IMR-90 (cell line): ENCODE data around the gene DIAPH1. TPM values are rescaled to one million over a fixed set of nuclear protein-coding genes. Genes with fewer than 3 reads are reported as not detected.

ENCODE experiments used
- ATAC-seq: fragments of 200-7000 bp; cut with Tn5 transposase; 2 replicates; pipeline ENCODE4 v1.9.1; 2020; ENCODE audit warnings: low read depth, mild to moderate bottlenecking, moderate library complexity
- BruUV-seq: library from RNA; stranded (reverse); fragments of 400-500 nt; replicated peaks from 2 replicates; lab custom pipeline; 2021; lab: Mats Ljungman, UMichigan
- CTCF ChIA-PET: fragments of 300-600 bp; formaldehyde crosslinking; extraction: SDS; loops from one replicate; lab custom pipeline; 2021; ENCODE audit warnings: antibody characterized with exemption; lab: Yijun Ruan, JAX
- POLR2A ChIA-PET: fragments of 300-600 bp; sonication (Branson Sonifier 250); formaldehyde crosslinking; loops from one replicate; lab custom pipeline; 2022; ENCODE audit warnings: antibody characterized with exemption; ENCODE audit not compliant: unreplicated experiment; lab: Charles Lee
- DNase-seq: peaks from one replicate; pipeline ENCODE4 v3.0.0; 2013
- H2AFZ ChIP-seq: replicated peaks from 2 replicates; pipeline ENCODE3; 2013; ENCODE audit warnings: low read length, mild to moderate bottlenecking; ENCODE audit not compliant: poor library complexity
- H2AK5ac ChIP-seq: 2 replicates; pipeline ENCODE4 v1.6.1; 2013; ENCODE audit warnings: low read depth, low read length, inconsistent platforms
- H2AK9ac ChIP-seq: replicated peaks from 2 replicates; pipeline ENCODE3; 2013; ENCODE audit warnings: mild to moderate bottlenecking, low read depth, low read length, moderate library complexity; ENCODE audit not compliant: poor library complexity
- H2BK120ac ChIP-seq: 2 replicates; pipeline ENCODE4 v1.6.1; 2013; ENCODE audit warnings: low read depth, low read length, inconsistent platforms
- H2BK15ac ChIP-seq: 3 replicates; pipeline ENCODE4 v1.6.1; 2013; ENCODE audit warnings: low read depth, low read length, inconsistent platforms
- H2BK20ac ChIP-seq: 2 replicates; pipeline ENCODE4 v1.6.1; 2013; ENCODE audit warnings: low read depth, mild to moderate bottlenecking, inconsistent platforms, low read length, moderate library complexity
- H2BK5ac ChIP-seq: 2 replicates; pipeline ENCODE4 v1.6.1; 2013; ENCODE audit warnings: mild to moderate bottlenecking, low read depth, low read length, inconsistent platforms; ENCODE audit not compliant: poor library complexity, severe bottlenecking
- H3K14ac ChIP-seq: replicated peaks from 2 replicates; pipeline ENCODE4 v1.6.1; 2013; ENCODE audit warnings: low read depth, low read length, inconsistent platforms
- H3K18ac ChIP-seq: 2 replicates; pipeline ENCODE4 v1.6.1; 2013; ENCODE audit warnings: low read depth, low read length, control low read depth
- H3K23ac ChIP-seq: 2 replicates; pipeline ENCODE4 v1.6.1; 2013; ENCODE audit warnings: low read depth, low read length, inconsistent platforms
- H3K27ac ChIP-seq: 2 replicates; pipeline ENCODE4 v1.5.1; 2013; ENCODE audit warnings: mild to moderate bottlenecking, control low read depth, low read length; ENCODE audit not compliant: insufficient read depth
- H3K27me3 ChIP-seq: 2 replicates; pipeline ENCODE4 v1.6.1; 2013; ENCODE audit warnings: low read length; ENCODE audit not compliant: control insufficient read depth, insufficient read depth
- H3K36me3 ChIP-seq: 2 replicates; pipeline ENCODE4 v1.6.1; 2013; ENCODE audit warnings: low read length, mixed read lengths; ENCODE audit not compliant: control insufficient read depth, insufficient read depth
- H3K4ac ChIP-seq: 2 replicates; pipeline ENCODE4 v1.6.1; 2013; ENCODE audit warnings: low read depth, low read length, inconsistent platforms
- H3K4me1 ChIP-seq: 2 replicates; pipeline ENCODE4 v1.6.1; 2013; ENCODE audit warnings: low read length, mixed read lengths; ENCODE audit not compliant: control insufficient read depth, insufficient read depth
- H3K4me2 ChIP-seq: 2 replicates; pipeline ENCODE4 v1.6.1; 2013; ENCODE audit warnings: low read depth, mild to moderate bottlenecking, control low read depth, low read length, moderate library complexity
- H3K4me3 ChIP-seq: 2 replicates; pipeline ENCODE4 v1.5.1; 2013; ENCODE audit warnings: low read depth, mild to moderate bottlenecking, control low read depth, low read length, moderate library complexity; ENCODE audit not compliant: insufficient read depth
- H3K56ac ChIP-seq: 2 replicates; pipeline ENCODE4 v1.6.1; 2013; ENCODE audit warnings: low read length, inconsistent platforms; ENCODE audit not compliant: insufficient read depth; ENCODE audit errors: extremely low read depth
- H3K79me1 ChIP-seq, 2 experiments: 2 replicates each; pipeline ENCODE4 v1.6.1; 2013; ENCODE audit warnings: low read length in 2 of 2, inconsistent platforms in 1 of 2, low read depth in 1 of 2
- H3K9ac ChIP-seq: 2 replicates; pipeline ENCODE4 v1.6.1; 2013; ENCODE audit warnings: low read depth, low read length, control low read depth
- H3K9me1 ChIP-seq: 2 replicates; pipeline ENCODE4 v1.6.1; 2013; ENCODE audit warnings: low read length, inconsistent platforms; ENCODE audit not compliant: insufficient read depth
- H3K9me3 ChIP-seq: 2 replicates; pipeline ENCODE4 v1.6.1; 2013; ENCODE audit warnings: low read length; ENCODE audit not compliant: control insufficient read depth, insufficient read depth
- H4K20me1 ChIP-seq: 2 replicates; pipeline ENCODE4 v1.6.1; 2013; ENCODE audit warnings: low read length, inconsistent platforms; ENCODE audit not compliant: insufficient read depth
- H4K5ac ChIP-seq: 2 replicates; pipeline ENCODE4 v1.6.1; 2013; ENCODE audit warnings: mild to moderate bottlenecking, low read depth, low read length, control low read depth
- H4K8ac ChIP-seq, 2 experiments: 2 replicates each; pipeline ENCODE4 v1.6.1; 2013; ENCODE audit warnings: low read depth in 2 of 2, low read length in 2 of 2, control low read depth in 1 of 2, inconsistent platforms in 1 of 2
- H4K91ac ChIP-seq: 2 replicates; pipeline ENCODE4 v1.6.1; 2013; ENCODE audit warnings: low read depth, low read length, inconsistent platforms; ENCODE audit not compliant: insufficient read depth
- BHLHE40 ChIP-seq: fragments of 150-350 bp; IDR thresholded peaks from 2 replicates; pipeline ENCODE4 v1.6.1; 2016; ENCODE audit warnings: mild to moderate bottlenecking, low read depth, low read length
- CEBPB ChIP-seq: IDR thresholded peaks from 2 replicates; pipeline ENCODE4 v1.6.1; 2012; ENCODE audit warnings: low read depth, low read length, improper control_type of control experiment
- CHD1 ChIP-seq: IDR thresholded peaks from 2 replicates; pipeline ENCODE4 v1.6.1; 2012; ENCODE audit warnings: low read depth, low read length, improper control_type of control experiment
- CTCF ChIP-seq: conservative IDR thresholded peaks from 2 replicates; pipeline ENCODE4 v1.5.1; 2012; ENCODE audit warnings: mild to moderate bottlenecking, low read depth, low read length, improper control_type of control experiment
- ELK1 ChIP-seq: fragments of 150-350 bp; IDR thresholded peaks from 2 replicates; pipeline ENCODE4 v1.6.1; 2016; ENCODE audit warnings: low read depth, mild to moderate bottlenecking, low read length, moderate library complexity, borderline replicate concordance
- FOS ChIP-seq: fragments of 150-350 bp; IDR thresholded peaks from 2 replicates; pipeline ENCODE4 v1.6.1; 2016; ENCODE audit warnings: low read depth, low read length
- MAZ ChIP-seq: IDR thresholded peaks from 2 replicates; pipeline ENCODE4 v1.6.1; 2012; ENCODE audit warnings: low read depth, mild to moderate bottlenecking, low read length, improper control_type of control experiment, moderate library complexity, borderline replicate concordance
- MXI1 ChIP-seq: IDR thresholded peaks from 2 replicates; pipeline ENCODE4 v1.6.1; 2012; ENCODE audit warnings: low read depth, mild to moderate bottlenecking, low read length, moderate library complexity, borderline replicate concordance
- NFE2L2 ChIP-seq: fragments of 150-350 bp; IDR thresholded peaks from 2 replicates; pipeline ENCODE4 v1.6.1; 2016; ENCODE audit warnings: low read depth, mild to moderate bottlenecking, low read length
- POLR2A ChIP-seq: IDR thresholded peaks from 2 replicates; pipeline ENCODE4 v1.6.1; 2012; ENCODE audit warnings: mild to moderate bottlenecking, low read depth, low read length
- RAD21 ChIP-seq: IDR thresholded peaks from 2 replicates; pipeline ENCODE4 v1.6.1; 2012; ENCODE audit warnings: low read length, improper control_type of control experiment
- RCOR1 ChIP-seq: IDR thresholded peaks from 2 replicates; pipeline ENCODE4 v1.6.1; 2012; ENCODE audit warnings: mild to moderate bottlenecking, low read length, improper control_type of control experiment; ENCODE audit not compliant: insufficient replicate concordance
- RFX5 ChIP-seq: IDR thresholded peaks from 2 replicates; pipeline ENCODE4 v1.8.0; 2012; ENCODE audit warnings: low read depth, mild to moderate bottlenecking, low read length, moderate library complexity
- SMC3 ChIP-seq: fragments of 150-350 bp; IDR thresholded peaks from 2 replicates; pipeline ENCODE4 v1.6.1; 2016; ENCODE audit warnings: low read depth, mild to moderate bottlenecking, antibody characterized with exemption, low read length, moderate library complexity
- USF2 ChIP-seq: fragments of 150-350 bp; IDR thresholded peaks from 2 replicates; pipeline ENCODE4 v1.6.1; 2017; ENCODE audit warnings: mild to moderate bottlenecking, antibody characterized with exemption, low read length, low read depth
- dilution Hi-C: fragments of 300-500 bp; cut with HindIII; formaldehyde crosslinking; loops from one replicate; pipeline ENCODE4 v1.14.3; 2018; ENCODE audit warnings: low sequenced_read_pairs; ENCODE audit not compliant: unreplicated experiment
- in situ Hi-C: fragments of 300-500 bp; cut with MboI; formaldehyde crosslinking; loops from 3 replicates; pipeline ENCODE4 v1.14.3; 2019; ENCODE audit warnings: low sequenced_read_pairs, inconsistent platforms, mixed read lengths
- intact Hi-C: fragments of 100-400 bp; cut with micrococcal nuclease; formaldehyde crosslinking; loops from 2 replicates; pipeline ENCODE4 v1.10.0; 2022
- polyA plus RNA-seq, 3 experiments: library from polyadenylated mRNA; depleted of rRNA; stranded (reverse); fragments of >200 nt; gene quantifications; 2 replicates each; pipeline ENCODE4 v1.2.3, GENCODE V29; 2012; ENCODE audit warnings: low replicate concordance in 1 of 3
- total RNA-seq: library from RNA; depleted of rRNA; stranded (reverse); fragments of >200 nt; gene quantifications from 2 replicates; pipeline ENCODE4 v1.2.3, GENCODE V29; 2012

Gene DIAPH1
- total and polyA plus RNA-seq, 2 of the 4 experiments (the other 2 are of a cell fraction): 12.0 to 37.4 TPM

- Histone ChIP-seq H2AFZ (no peak overlapping the region), H3K36me3 (no peaks in the 10 kb centered on the region), H4K5ac (peak overlapping the region; percentile 100), H4K8ac (peak overlapping the region; percentile 59 to 84), H3K14ac (peak overlapping the region; percentile 62), H2BK5ac (peak overlapping the region; percentile 94), H2BK15ac (peak overlapping the region; percentile 80; the same call in 2 of the 3 replicates), H3K4ac (peak overlapping the region; percentile 89), H3K4me2 (no peak overlapping the region; the same call in 1 of the 2 replicates), H3K4me3 (no peak overlapping the region), H3K23ac (peak overlapping the region; percentile 39; the same call in 1 of the 2 replicates), H3K4me1 (peaks cover 7% of the 10 kb centered on the region), H3K79me1 (peaks cover 5 to 15% of the 10 kb centered on the region in 2 experiments), H3K27me3 (no peaks in the 10 kb centered on the region), H3K18ac (peak overlapping the region; percentile 94), H2BK120ac (peak overlapping the region; percentile 74), H3K56ac (peak overlapping the region; percentile 58; the same call in 1 of the 2 replicates), H3K9me3 (no peaks in the 10 kb centered on the region), H2AK9ac (no peak overlapping the region), H3K27ac (peak overlapping the region; percentile 95; the same call in 1 of the 2 replicates), H3K9me1 (no peaks in the 10 kb centered on the region), H4K20me1 (no peaks in the 10 kb centered on the region), H4K91ac (peak overlapping the region; percentile 92), H3K9ac (peak overlapping the region; percentile 76), H2BK20ac (0 out of 2 replicates have a peak overlapping the region, but pooled peaks have one; percentile 64), H2AK5ac (peak overlapping the region; percentile 69)
- in situ Hi-C loops: loop anchor here (5.0 to 10.0 kb wide), 3 partner anchors 143 to 325 kb away; partner anchors contain the start of gene PCDHGB7
- ATAC-seq (no peak), DNase-seq (no peak)
- POLR2A ChIA-PET: interaction anchor here (1.2 kb wide), 1 partner anchor 152 kb away, joined by 4 read pairs; the partner anchor contains the start of gene PCDHGB6
- CTCF ChIA-PET: interaction anchor here (0.6 to 2.0 kb wide), 7 partner anchors 11 to 337 kb away, joined by 3 to 10 read pairs (median 3); partner anchors contain the start of genes PCDHB14, PCDHGA10 and PCDHGA11
- TF ChIP-seq RFX5 (no peak), POLR2A (no peak), USF2 (no peak), RAD21 (no peak), MAZ (no peak), RCOR1 (no peak), SMC3 (no peak), MXI1 (no peak), CEBPB (no peak), ELK1 (no peak), CTCF (no peak), NFE2L2 (no peak), CHD1 (no peak), BHLHE40 (no peak), FOS (no peak)
- dilution Hi-C loops: no loop called here
- intact Hi-C loops: loop anchor here (1.0 to 5.0 kb wide), 2 partner anchors 143 to 468 kb away; partner anchors contain the start of genes PCDHB2 and PCDHGB7
- BruUV-seq: no TSS peak
Observed at GRCh38 chr5:141560151-141560550, 58.6 kb downstream of the DIAPH1 start.
